Neuronal stem cell (in vitro differentiated cells): ENCODE measurements around the gene UIMC1.

Source experiments
- DNase-seq: peaks from one replicate; pipeline ENCODE4 v3.0.0-alpha.2; 2013; ENCODE audit warnings: low spot score
- H2AFZ ChIP-seq: one replicate; pipeline ENCODE4 v1.6.1; 2013; ENCODE audit warnings: mild to moderate bottlenecking, low read length, inconsistent platforms
- H2AK5ac ChIP-seq: 2 replicates; pipeline ENCODE4 v1.6.1; 2013; ENCODE audit warnings: low read depth, mild to moderate bottlenecking, inconsistent platforms, low read length, moderate library complexity, mixed read lengths
- H2BK120ac ChIP-seq: 2 replicates; pipeline ENCODE4 v1.6.1; 2013; ENCODE audit warnings: low read depth, mild to moderate bottlenecking, inconsistent platforms, low read length, moderate library complexity, mixed read lengths
- H2BK12ac ChIP-seq: one replicate; pipeline ENCODE4 v1.6.1; 2013; ENCODE audit warnings: low read length, inconsistent platforms
- H2BK15ac ChIP-seq: 2 replicates; pipeline ENCODE4 v1.6.1; 2013; ENCODE audit warnings: mild to moderate bottlenecking, low read length, inconsistent platforms, mixed read lengths
- H2BK5ac ChIP-seq: one replicate; pipeline ENCODE4 v1.6.1; 2013; ENCODE audit warnings: inconsistent platforms, mild to moderate bottlenecking, low read length, moderate library complexity
- H3K14ac ChIP-seq: one replicate; pipeline ENCODE4 v1.6.1; 2013; ENCODE audit warnings: low read length, inconsistent platforms
- H3K18ac ChIP-seq: 2 replicates; pipeline ENCODE4 v1.6.1; 2013; ENCODE audit warnings: low read length, inconsistent platforms
- H3K23ac ChIP-seq: 2 replicates; pipeline ENCODE4 v1.6.1; 2013; ENCODE audit warnings: low read depth, mild to moderate bottlenecking, mixed read lengths, low read length, inconsistent platforms; ENCODE audit not compliant: poor library complexity
- H3K27ac ChIP-seq: replicated peaks from 3 replicates; pipeline ENCODE4 v1.5.1; 2013; ENCODE audit warnings: low read length, inconsistent platforms
- H3K27me3 ChIP-seq, 3 experiments: 2 replicates each; pipeline ENCODE4 v1.6.1; 2013; ENCODE audit warnings: low read length in 3 of 3, mild to moderate bottlenecking in 2 of 3, inconsistent platforms in 1 of 3, low read depth in 1 of 3, mixed read lengths in 1 of 3, moderate library complexity in 1 of 3; ENCODE audit not compliant: control insufficient read depth in 3 of 3, insufficient read depth in 3 of 3
- H3K36me3 ChIP-seq, 2 donors: replicated peaks in 1 of 2; 2 replicates each; pipeline ENCODE4 v1.6.1; 2013; ENCODE audit warnings: low read length in 2 of 2; ENCODE audit not compliant: control insufficient read depth in 2 of 2, insufficient read depth in 2 of 2
- H3K4ac ChIP-seq: 2 replicates; pipeline ENCODE4 v1.6.1; 2013; ENCODE audit warnings: inconsistent platforms, mild to moderate bottlenecking, low read length, moderate library complexity
- H3K4me1 ChIP-seq, 2 donors: 1 replicate in 1 of 2; 2 replicates in 1 of 2; pipeline ENCODE4 v1.6.1; 2013; ENCODE audit warnings: low read length in 2 of 2, low read depth in 1 of 2; ENCODE audit not compliant: control insufficient read depth in 2 of 2, insufficient read depth in 1 of 2
- H3K4me2 ChIP-seq: one replicate; pipeline ENCODE4 v1.6.1; 2013; ENCODE audit warnings: mild to moderate bottlenecking, low read length, inconsistent platforms; ENCODE audit not compliant: insufficient read depth, poor library complexity, severe bottlenecking
- H3K4me3 ChIP-seq, 2 donors: 2 replicates each; pipeline ENCODE4 v1.5.1; 2013; ENCODE audit warnings: low read length in 2 of 2, mild to moderate bottlenecking in 2 of 2, inconsistent platforms in 1 of 2, moderate library complexity in 1 of 2
- H3K79me1 ChIP-seq: one replicate; pipeline ENCODE4 v1.6.1; 2013; ENCODE audit warnings: low read depth, mild to moderate bottlenecking, inconsistent platforms, low read length, moderate library complexity
- H3K9ac ChIP-seq: one replicate; pipeline ENCODE4 v1.6.1; 2013; ENCODE audit warnings: mild to moderate bottlenecking, low read depth, low read length, inconsistent platforms; ENCODE audit not compliant: poor library complexity
- H3K9me3 ChIP-seq, 2 donors: replicated peaks in 1 of 2; 2 replicates each; pipeline versions ENCODE3 to v1.6.1; 2013; ENCODE audit warnings: low read length in 2 of 2, mild to moderate bottlenecking in 2 of 2, inconsistent platforms in 1 of 2, low read depth in 1 of 2, mixed read lengths in 1 of 2, moderate library complexity in 1 of 2; ENCODE audit not compliant: control insufficient read depth in 2 of 2, insufficient read depth in 1 of 2
- H4K8ac ChIP-seq: one replicate; pipeline ENCODE4 v1.6.1; 2013; ENCODE audit warnings: low read depth, mild to moderate bottlenecking, inconsistent platforms, low read length, moderate library complexity
- H4K91ac ChIP-seq: one replicate; pipeline ENCODE4 v1.6.1; 2013; ENCODE audit warnings: low read length, low read depth, mild to moderate bottlenecking, inconsistent platforms; ENCODE audit not compliant: poor library complexity
- WGBS, 2 donors: extraction: QIAGEN DNeasy Blood & Tissue Kit; methylation state at CpG; one replicate each; pipeline ENCODE4 v1.1.7; 2013; ENCODE audit warnings: missing lambda C conversion rate in 2 of 2, mixed read lengths in 1 of 2; ENCODE audit not compliant: insufficient read length in 2 of 2, insufficient replicate concordance in 1 of 2; ENCODE audit errors: extremely low coverage in 2 of 2; 5-methylcytosine and 5-hydroxymethylcytosine counted together

The UIMC1 gene

GRCh38 chr5:177029498-177029897 lies 22.9 kb upstream of the UIMC1 start:
- Histone ChIP-seq H3K27me3 (no peaks in the 10 kb centered on the region), H3K23ac (no peak overlapping the region), H3K18ac (no peak overlapping the region), H2BK5ac (no peak overlapping the region), H3K4me3 (no peak overlapping the region), H3K4me2 (no peak overlapping the region), H2AK5ac (no peak overlapping the region), H3K9me3 (peaks cover 2 to 12% of the 10 kb centered on the region in 2 donors), H2BK15ac (no peak overlapping the region), H2BK12ac (no peak overlapping the region), H2BK120ac (no peak overlapping the region), H3K14ac (no peak overlapping the region), H3K79me1 (no peaks in the 10 kb centered on the region), H2AFZ (no peak overlapping the region), H4K8ac (no peak overlapping the region), H4K91ac (no peak overlapping the region), H3K27ac (no peak overlapping the region), H3K4ac (no peak overlapping the region), H3K36me3 (peaks cover 3 to 79% of the 10 kb centered on the region in 2 donors), H3K4me1 (peaks cover 0 to under 1% of the 10 kb centered on the region in 2 donors), H3K9ac (no peak overlapping the region)
- no peak for DNase-seq
- WGBS, 2 donors, result no CpG with 5 or more reads among the region's 6 CpGs

- no CpG with 5 or more reads among the region's 2 CpGs for WGBS, 2 donors
- no peak overlapping the region for H4K8ac ChIP-seq
These were observed 21.1 kb upstream of the UIMC1 start for GRCh38 chr5:177027665-177028064.

GRCh38 chr5:177025101-177025601 lies 18.6 kb upstream of the UIMC1 start:
- no peak overlapping the region for H3K14ac ChIP-seq
- no peak overlapping the region for H2AFZ ChIP-seq
- no peak overlapping the region for H2AK5ac ChIP-seq
- WGBS, 2 donors, result no CpG with 5 or more reads among the region's 3 CpGs
- H3K4me2 ChIP-seq, result no peak overlapping the region
- H3K23ac ChIP-seq, result no peak overlapping the region
- peaks cover 2% of the 10 kb centered on the region in 2 donors for H3K9me3 ChIP-seq
- no peak overlapping the region for H3K27ac ChIP-seq
- H4K8ac ChIP-seq, result no peak overlapping the region
- no peak overlapping the region for H2BK5ac ChIP-seq
- H3K4me1 ChIP-seq, result peaks cover 7% of the 10 kb centered on the region in 2 donors
- H2BK12ac ChIP-seq, result no peak overlapping the region
- no peak overlapping the region for H2BK120ac ChIP-seq
- H3K4me3 ChIP-seq, result no peak overlapping the region
- no peak overlapping the region for H3K4ac ChIP-seq
- H2BK15ac ChIP-seq, result no peak overlapping the region
- no peaks in the 10 kb centered on the region for H3K79me1 ChIP-seq
- no peak overlapping the region for H3K9ac ChIP-seq
- H3K36me3 ChIP-seq, result peaks cover 3 to 50% of the 10 kb centered on the region in 2 donors
- no peaks in the 10 kb centered on the region for H3K27me3 ChIP-seq
- no peak overlapping the region for H3K18ac ChIP-seq
- no peak for DNase-seq
- no peak overlapping the region for H4K91ac ChIP-seq

More at GRCh38 chr5:177027665-177028064, 21.1 kb upstream of the UIMC1 start:
- H4K91ac ChIP-seq, result no peak overlapping the region
- peaks cover 2 to 9% of the 10 kb centered on the region in 2 donors for H3K9me3 ChIP-seq
- no peak overlapping the region for H2AK5ac ChIP-seq
- no peak overlapping the region for H3K14ac ChIP-seq
- DNase-seq, result no peak
- H3K4me2 ChIP-seq, result no peak overlapping the region
- no peak overlapping the region for H2BK15ac ChIP-seq
- no peak overlapping the region for H2AFZ ChIP-seq
- H3K18ac ChIP-seq, result no peak overlapping the region
- no peak overlapping the region for H2BK120ac ChIP-seq
- no peak overlapping the region for H3K4me3 ChIP-seq
- no peak overlapping the region for H2BK5ac ChIP-seq
- H3K27me3 ChIP-seq, result no peaks in the 10 kb centered on the region
- H3K79me1 ChIP-seq, result no peaks in the 10 kb centered on the region
- no peak overlapping the region for H3K27ac ChIP-seq
- no peak overlapping the region for H3K9ac ChIP-seq
- H3K36me3 ChIP-seq, result peaks cover 3 to 69% of the 10 kb centered on the region in 2 donors
- no peak overlapping the region for H3K23ac ChIP-seq
- H3K4me1 ChIP-seq, result peaks cover 0 to 5% of the 10 kb centered on the region in 2 donors
- no peak overlapping the region for H3K4ac ChIP-seq
- H2BK12ac ChIP-seq, result no peak overlapping the region

- no peaks in the 10 kb centered on the region for H3K79me1 ChIP-seq
- no CpG with 5 or more reads among the region's 1 CpG for WGBS, 2 donors
These were observed 18.0 kb upstream of the UIMC1 start for GRCh38 chr5:177024559-177024958.

More at GRCh38 chr5:177024559-177024958, 18.0 kb upstream of the UIMC1 start:
- Histone ChIP-seq H3K27ac (no peak overlapping the region), H3K4me1 (peaks cover 7% of the 10 kb centered on the region in 2 donors), H3K9me3 (peaks cover 2% of the 10 kb centered on the region in 2 donors), H4K91ac (no peak overlapping the region), H3K4ac (no peak overlapping the region), H3K23ac (no peak overlapping the region), H3K9ac (no peak overlapping the region), H2AFZ (no peak overlapping the region), H2BK5ac (no peak overlapping the region), H3K4me3 (no peak overlapping the region), H3K27me3 (no peaks in the 10 kb centered on the region), H2BK12ac (no peak overlapping the region), H3K4me2 (no peak overlapping the region), H2AK5ac (no peak overlapping the region), H3K18ac (no peak overlapping the region), H2BK15ac (no peak overlapping the region), H2BK120ac (no peak overlapping the region), H3K14ac (no peak overlapping the region), H4K8ac (no peak overlapping the region), H3K36me3 (peaks cover 3 to 46% of the 10 kb centered on the region in 2 donors)
- DNase-seq, result no peak
